Hypothalamus (tissue), 51 donors: ENCODE measurements around the gene ZC3H13.
A peak's percentile ranks its signal among the peaks of the same experiment; 100 is the strongest.

Experiments
- DNase-seq, 51 donors: peaks; one replicate each; lab custom pipeline; 2025; lab: John Stamatoyannopoulos, UW

ZC3H13 gene

DNA sequence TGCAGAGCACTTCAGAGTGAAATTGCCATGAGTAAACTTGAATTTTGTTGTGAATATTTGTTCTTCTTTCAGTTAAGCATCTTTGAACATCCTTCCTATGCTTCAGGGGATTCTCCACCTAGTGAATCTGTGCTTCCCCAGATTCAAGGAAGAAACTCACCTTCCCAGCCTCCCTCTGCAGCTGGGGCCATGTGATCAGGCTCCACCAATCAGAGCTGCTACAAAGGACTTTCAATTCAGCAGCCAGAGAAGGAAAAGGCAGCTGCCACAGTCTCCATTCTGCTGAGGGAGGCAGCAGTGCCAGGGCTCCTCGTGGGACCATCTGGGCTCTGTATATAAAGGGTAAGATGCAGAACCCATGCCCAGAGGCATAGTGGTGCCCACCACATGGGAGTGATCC is 111.3 kb downstream of the ZC3H13 start:
- no peak for DNase-seq

- no peak for DNase-seq
Observed at GRCh38 chr13:45940061-45940460, 112.5 kb downstream of the ZC3H13 start.

- no peak for DNase-seq
Observed at GRCh38 chr13:45936621-45937020, 115.9 kb downstream of the ZC3H13 start.

DNA sequence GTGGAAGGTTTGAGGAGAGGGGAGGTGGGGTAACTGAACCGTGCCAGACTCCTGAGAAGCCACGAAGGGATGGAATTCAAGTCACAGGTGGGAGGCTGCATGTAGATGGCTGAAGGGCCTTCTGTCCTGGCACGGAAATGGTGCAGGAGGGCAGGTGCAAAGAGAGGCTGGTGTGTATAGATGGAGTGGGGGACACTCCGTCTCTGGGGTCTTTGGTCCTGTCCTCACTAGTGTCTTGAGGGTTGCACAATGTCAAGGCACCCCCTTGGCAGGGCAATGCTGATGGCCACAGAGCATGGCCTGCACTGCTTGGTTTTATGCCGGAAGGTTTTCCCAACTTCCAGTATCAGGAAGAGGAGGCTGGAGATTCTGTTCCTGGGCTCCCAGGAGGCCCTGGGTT is 118.3 kb downstream of the ZC3H13 start:
- no peak for DNase-seq

GRCh38 chr13:45933203-45933908 is 119.2 kb downstream of the ZC3H13 start:
- DNase-seq: peak in 1 of 51 donors; percentile 61

DNA sequence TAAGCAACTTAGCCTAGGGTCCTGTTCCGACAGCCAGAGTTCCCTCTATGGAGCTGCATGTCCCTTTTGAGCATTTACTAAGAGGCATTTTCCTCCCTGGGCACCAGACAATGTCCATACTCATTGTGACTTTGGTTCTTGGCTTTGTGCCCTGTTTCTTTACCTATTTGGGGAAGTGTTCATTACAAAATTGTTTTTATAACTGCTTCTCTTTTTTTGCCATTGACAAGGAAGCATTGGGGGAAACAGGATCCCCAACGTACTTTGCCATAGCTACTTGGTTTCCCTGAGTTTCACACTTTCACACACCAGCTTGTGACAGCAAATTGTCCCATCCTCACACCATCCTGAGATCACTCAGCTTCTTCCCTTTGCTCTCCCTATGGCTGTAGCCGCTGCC is 119.9 kb downstream of the ZC3H13 start:
- no peak for DNase-seq

- no peak for DNase-seq
Observed at GRCh38 chr13:45932172-45932571, 120.4 kb downstream of the ZC3H13 start.

DNA sequence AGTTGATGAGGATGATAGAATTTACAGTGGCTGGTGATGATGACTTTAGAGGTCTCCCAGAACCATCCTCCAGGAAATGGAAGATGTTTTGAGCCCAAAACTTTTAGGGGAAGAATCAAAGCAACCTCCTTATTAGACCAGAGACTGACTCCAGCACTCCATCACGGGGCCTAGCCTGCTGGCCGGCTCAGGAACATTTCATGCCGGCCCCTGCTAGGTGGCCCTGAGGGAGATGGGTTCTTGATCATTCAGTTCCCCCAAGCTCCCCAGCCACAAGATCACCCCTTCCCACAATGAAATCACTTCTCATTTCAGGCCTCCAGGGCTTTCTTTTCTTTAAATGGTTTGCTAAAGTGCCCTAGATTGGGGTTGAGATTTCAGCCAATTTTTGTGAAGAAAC is 121.3 kb downstream of the ZC3H13 start:
- no peak for DNase-seq

DNA sequence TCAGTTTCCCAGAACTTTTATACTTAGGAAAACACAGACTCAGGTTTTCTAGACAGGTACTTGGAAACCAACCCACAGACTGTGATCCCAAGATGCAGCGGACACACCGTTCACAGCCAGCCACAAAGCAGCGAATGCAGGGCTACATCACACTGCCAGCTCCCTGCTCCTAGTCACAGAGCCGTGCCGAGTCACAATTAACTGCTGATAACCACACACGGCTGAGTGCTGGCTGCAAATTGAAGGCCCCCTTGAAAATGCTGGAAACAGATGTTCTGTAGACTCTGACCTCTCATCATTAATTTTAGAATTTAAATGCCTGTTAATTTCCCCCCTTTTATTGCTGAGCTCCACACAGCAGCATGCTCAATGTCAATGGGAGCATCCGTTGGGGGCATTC is 122.4 kb downstream of the ZC3H13 start:
- DNase-seq: no peak

DNA sequence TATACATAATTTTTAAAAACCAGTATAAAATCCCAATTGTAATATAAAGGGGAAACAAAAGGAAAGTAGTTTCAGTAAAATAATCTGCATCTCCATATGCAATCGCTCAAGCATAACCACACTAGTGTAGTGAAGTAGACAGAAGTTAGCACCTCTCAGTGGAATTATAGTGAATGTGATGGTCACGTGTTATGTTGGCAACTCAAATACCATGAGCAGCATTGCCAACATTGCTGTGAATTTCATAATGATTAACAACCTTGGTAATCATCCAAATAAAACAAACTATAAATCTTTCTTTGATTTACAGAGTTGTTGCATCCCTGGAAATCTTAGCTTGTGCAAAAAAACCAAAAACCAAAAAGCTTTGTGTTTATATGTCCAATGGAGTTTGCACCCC is 123.7 kb downstream of the ZC3H13 start:
- DNase-seq: no peak

GRCh38 chr13:45928176-45928575 is 124.4 kb downstream of the ZC3H13 start:
- DNase-seq: no peak

DNA sequence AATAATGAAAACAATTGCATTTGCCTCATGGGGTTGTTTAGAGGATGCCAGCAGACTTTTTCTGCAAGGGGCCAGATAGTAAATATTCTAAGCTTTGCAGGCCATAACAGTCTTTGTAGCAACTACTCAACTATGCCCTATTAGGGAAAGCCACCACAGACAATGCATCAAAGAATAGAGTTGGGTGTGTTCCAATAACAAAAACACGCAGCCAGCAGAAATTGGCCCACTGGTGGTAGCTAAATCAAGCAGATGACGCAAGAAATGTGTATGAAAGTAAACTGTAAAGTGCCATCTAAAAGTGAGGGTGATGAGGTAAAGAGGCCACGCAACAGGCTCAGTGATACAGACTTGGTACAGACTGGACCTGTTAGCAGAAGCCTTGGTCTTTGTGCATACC is 125.8 kb downstream of the ZC3H13 start:
- DNase-seq: no peak

DNA sequence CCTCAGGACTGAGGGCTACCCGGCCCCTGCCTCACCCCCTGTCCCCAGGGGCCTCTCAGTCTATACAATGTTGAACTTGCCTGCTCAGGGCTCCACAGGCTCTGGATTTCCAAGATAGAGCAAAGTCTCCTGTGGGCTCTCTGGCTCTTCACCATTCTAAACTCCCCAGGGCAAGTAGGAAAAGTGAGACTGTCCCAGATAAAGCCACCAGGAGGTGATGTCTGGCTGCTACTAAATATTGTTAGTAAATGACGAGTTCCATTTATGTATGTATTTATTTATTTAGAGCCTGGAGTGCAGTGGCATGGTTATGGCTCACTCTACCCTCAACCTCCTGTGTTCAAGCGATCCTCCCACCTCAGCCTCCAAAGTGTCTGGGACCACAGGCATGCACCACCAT is 127.4 kb downstream of the ZC3H13 start:
- no peak for DNase-seq

DNA sequence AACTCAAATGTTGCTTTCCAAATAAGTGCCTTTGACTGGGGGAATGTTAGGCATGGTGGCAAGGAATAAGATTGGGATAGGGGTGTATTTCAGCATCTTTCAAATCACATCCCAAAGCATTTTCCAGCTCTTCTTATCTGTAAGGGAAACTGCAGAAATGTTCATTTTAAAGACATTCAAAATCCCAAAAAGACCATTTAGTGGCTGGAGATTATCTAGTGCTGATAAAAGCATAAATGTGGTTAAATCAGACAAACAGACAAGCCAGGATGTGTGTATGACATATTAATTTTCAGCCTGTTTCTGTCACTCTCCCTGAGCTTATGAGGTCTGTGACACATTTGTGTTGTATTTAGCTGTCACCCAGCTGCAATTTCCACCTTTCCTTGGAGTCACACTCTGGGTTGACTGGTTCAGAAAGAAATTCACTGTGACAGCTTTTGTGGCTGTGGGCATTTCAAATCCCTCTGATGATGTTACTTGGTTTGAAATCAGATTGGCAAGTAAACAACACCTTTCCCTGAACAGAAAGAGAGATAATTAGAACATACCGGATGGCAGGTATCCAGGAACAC is 131.3 kb downstream of the ZC3H13 start:
- DNase-seq: no peak

GRCh38 chr13:45918597-45918996 is 133.9 kb downstream of the ZC3H13 start:
- no peak for DNase-seq

GRCh38 chr13:45917019-45917418 is 135.5 kb downstream of the ZC3H13 start:
- DNase-seq: no peak

DNA sequence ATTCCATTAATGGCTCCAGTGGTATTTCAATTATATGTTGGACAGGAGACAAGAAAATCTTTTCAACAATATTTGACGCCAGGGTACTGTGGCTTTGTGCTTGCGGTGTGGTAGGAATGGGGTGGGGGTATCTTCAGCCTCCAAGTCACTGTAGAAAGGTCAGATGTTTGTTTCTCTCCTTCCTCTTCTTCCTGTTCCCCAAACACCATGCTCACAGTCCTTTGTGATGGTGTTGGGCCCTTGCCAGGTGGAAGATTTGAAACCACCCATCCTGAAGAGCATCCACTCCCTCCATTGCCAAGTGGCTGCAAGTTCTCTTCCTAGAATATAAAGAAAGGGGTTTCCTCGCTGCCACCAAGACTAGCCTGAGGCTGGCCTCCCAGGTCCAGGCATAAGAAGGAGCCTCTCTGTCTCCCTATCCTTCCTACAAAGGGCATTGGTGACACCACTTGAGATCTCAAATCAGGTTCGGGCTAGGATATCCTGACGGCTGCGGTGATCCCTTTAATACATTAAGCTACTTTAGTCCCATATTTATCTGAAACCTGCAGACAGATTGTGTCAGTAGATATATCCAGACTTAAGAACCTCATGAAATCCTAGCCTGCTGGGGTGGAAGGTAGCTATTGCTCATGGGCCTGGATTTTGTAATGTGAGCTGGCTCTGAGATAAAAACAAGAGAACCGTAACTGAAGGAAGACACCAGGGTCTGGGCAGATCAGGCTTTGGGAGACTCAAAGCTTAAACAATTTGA is 136.7 kb downstream of the ZC3H13 start:
- DNase-seq: no peak

- DNase-seq: peak in 2 of 51 donors; percentile 2 to 3
Observed at GRCh38 chr13:45909673-45910072, 142.9 kb downstream of the ZC3H13 start.

GRCh38 chr13:45909089-45909488 is 143.5 kb downstream of the ZC3H13 start:
- DNase-seq: no peak

- DNase-seq: no peak
Observed at GRCh38 chr13:45907503-45907902, 145.0 kb downstream of the ZC3H13 start.
